ENCODE results near the gene FASTKD3.

DNA sequence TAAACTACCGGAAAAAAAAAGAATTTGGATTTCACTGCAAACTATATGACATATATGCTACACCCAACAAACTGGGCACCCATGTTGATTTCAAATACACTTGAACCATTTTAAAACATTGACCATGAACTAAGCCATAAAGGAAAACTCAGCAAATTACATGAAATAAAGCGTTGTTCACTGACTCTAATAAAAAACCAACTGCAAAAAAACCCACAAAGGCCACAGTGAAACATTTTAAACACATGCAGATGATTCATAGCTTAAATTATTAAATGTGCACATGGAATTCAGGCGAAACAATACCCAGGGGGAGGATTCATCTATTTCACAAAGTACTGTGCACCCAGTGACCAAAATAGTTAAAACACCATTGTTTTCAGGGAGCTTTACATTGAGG lies 33.4 kb upstream of the FASTKD3 start:
- TF ChIP-seq CTCF (IDR thresholded peaks at IDR 0.05; ENCODE audit: low read depth, low read length) = no peak
- TF ChIP-seq POLR2A (IDR thresholded peaks at IDR 0.05; ENCODE audit: extremely low read depth, insufficient read length) = no peak
- no peak for TF ChIP-seq MAX (IDR thresholded peaks at IDR 0.05; ENCODE audit: low read depth, low read length)

Measured in NB4 (cell line).